ENCODE results near the gene PTPN14.

- TF ChIP-seq, protein P1, sequence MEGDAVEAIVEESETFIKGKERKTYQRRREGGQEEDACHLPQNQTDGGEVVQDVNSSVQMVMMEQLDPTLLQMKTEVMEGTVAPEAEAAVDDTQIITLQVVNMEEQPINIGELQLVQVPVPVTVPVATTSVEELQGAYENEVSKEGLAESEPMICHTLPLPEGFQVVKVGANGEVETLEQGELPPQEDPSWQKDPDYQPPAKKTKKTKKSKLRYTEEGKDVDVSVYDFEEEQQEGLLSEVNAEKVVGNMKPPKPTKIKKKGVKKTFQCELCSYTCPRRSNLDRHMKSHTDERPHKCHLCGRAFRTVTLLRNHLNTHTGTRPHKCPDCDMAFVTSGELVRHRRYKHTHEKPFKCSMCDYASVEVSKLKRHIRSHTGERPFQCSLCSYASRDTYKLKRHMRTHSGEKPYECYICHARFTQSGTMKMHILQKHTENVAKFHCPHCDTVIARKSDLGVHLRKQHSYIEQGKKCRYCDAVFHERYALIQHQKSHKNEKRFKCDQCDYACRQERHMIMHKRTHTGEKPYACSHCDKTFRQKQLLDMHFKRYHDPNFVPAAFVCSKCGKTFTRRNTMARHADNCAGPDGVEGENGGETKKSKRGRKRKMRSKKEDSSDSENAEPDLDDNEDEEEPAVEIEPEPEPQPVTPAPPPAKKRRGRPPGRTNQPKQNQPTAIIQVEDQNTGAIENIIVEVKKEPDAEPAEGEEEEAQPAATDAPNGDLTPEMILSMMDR (conservative IDR thresholded peaks at IDR 0.05), result no peak
- no peak for TF ChIP-seq ZFX (IDR thresholded peaks at IDR 0.05)
Observed at GRCh38 chr1:214548988-214549387, 2.4 kb downstream of the PTPN14 start.

Data from C4-2B (cell line).